HG02678 (cell line): ENCODE data around the gene CDK5.
A peak's percentile ranks its signal among the peaks of the same experiment; 100 is the strongest.

Source experiments
- ATAC-seq: cut with Tn5 transposase; IDR thresholded peaks from one replicate; pipeline ENCODE4 v1.9.1; 2021; ENCODE audit warnings: mild to moderate bottlenecking, moderate library complexity; ENCODE audit not compliant: unreplicated experiment

Gene CDK5

GRCh38 chr7:151074817-151075661, 17.3 kb upstream of the CDK5 start:
- no peak for ATAC-seq

GRCh38 chr7:151073990-151074389, 16.3 kb upstream of the CDK5 start:
- ATAC-seq, result no peak

- ATAC-seq, result no peak
Measured at GRCh38 chr7:151071032-151071866, 13.6 kb upstream of the CDK5 start.

- no peak for ATAC-seq
Measured at GRCh38 chr7:151070574-151070960, 12.9 kb upstream of the CDK5 start.

GRCh38 chr7:151069841-151070573, 12.3 kb upstream of the CDK5 start:
- no peak for ATAC-seq

GRCh38 chr7:151068069-151068773, 10.5 kb upstream of the CDK5 start:
- ATAC-seq, result no peak

GRCh38 chr7:151066273-151066974, 8.7 kb upstream of the CDK5 start:
- ATAC-seq, result no peak

GRCh38 chr7:151065516-151065915, 7.8 kb upstream of the CDK5 start:
- ATAC-seq, result no peak

GRCh38 chr7:151064993-151065392, 7.3 kb upstream of the CDK5 start:
- no peak for ATAC-seq

GRCh38 chr7:151064454-151064853, 6.8 kb upstream of the CDK5 start:
- ATAC-seq, result no peak

- ATAC-seq, result no peak
Measured at GRCh38 chr7:151063212-151063561, 5.5 kb upstream of the CDK5 start.

- ATAC-seq, result no peak
Measured at GRCh38 chr7:151062399-151063211, 4.9 kb upstream of the CDK5 start.

- no peak for ATAC-seq
Measured at GRCh38 chr7:151062111-151062398, 4.4 kb upstream of the CDK5 start.

- no peak for ATAC-seq
Measured at GRCh38 chr7:151061213-151062110, 3.8 kb upstream of the CDK5 start.

GRCh38 chr7:151060416-151061212, 2.9 kb upstream of the CDK5 start:
- ATAC-seq, result no peak

- ATAC-seq, result no peak
Measured at GRCh38 chr7:151060113-151060415, 2.4 kb upstream of the CDK5 start.

- ATAC-seq, result peak; percentile 34
Measured at GRCh38 chr7:151059367-151060112, 1.8 kb upstream of the CDK5 start, which contains the start of gene SLC4A2. Gene SLC4A2 (plus strand): TSS chr7:151059589. CDS start chr7:151061988, 2,399 bp downstream.
